ENCODE measurements around the gene CHTF8. TPM values are rescaled to one million over a fixed set of nuclear protein-coding genes. Genes with fewer than 3 reads are reported as not detected.

The CHTF8 gene
- total RNA-seq, 1 donor from 2014 or later, result 65.1 TPM

Other genes with a start within 250 kb of the CHTF8 start
- 2.7 TPM for gene HAS3, start 26.9 kb downstream of the CHTF8 start, total RNA-seq
- 40.1 TPM for gene UTP4, start 61 bp upstream of the CHTF8 start, total RNA-seq
- 64.0 TPM for gene SNTB2, start 54.6 kb upstream of the CHTF8 start, total RNA-seq
- 24.8 TPM for gene VPS4A, start 178.8 kb upstream of the CHTF8 start, total RNA-seq
- gene PDF, start 198.0 kb upstream of the CHTF8 start, total RNA-seq, result 6.0 TPM
- 36.4 TPM for gene COG8, start 207.0 kb upstream of the CHTF8 start, total RNA-seq
- 10.5 TPM for gene NIP7, start 207.2 kb upstream of the CHTF8 start, total RNA-seq
- not detected for gene TMED6, start 219.2 kb upstream of the CHTF8 start, total RNA-seq